COR-L47 (cell line): ENCODE data around the gene DLX2.

Source experiments
- DNase-seq: peaks from one replicate; lab custom pipeline; 2025; lab: John Stamatoyannopoulos, UW

The DLX2 gene

GRCh38 chr2:172094294-172095145, 8.2 kb downstream of the DLX2 start:
- DNase-seq, result peak; percentile 48

GRCh38 chr2:172093416-172094293, 9.0 kb downstream of the DLX2 start:
- DNase-seq, result peak; percentile 26

- no peak for DNase-seq
These were observed 9.8 kb downstream of the DLX2 start for GRCh38 chr2:172092716-172093415.

DNA sequence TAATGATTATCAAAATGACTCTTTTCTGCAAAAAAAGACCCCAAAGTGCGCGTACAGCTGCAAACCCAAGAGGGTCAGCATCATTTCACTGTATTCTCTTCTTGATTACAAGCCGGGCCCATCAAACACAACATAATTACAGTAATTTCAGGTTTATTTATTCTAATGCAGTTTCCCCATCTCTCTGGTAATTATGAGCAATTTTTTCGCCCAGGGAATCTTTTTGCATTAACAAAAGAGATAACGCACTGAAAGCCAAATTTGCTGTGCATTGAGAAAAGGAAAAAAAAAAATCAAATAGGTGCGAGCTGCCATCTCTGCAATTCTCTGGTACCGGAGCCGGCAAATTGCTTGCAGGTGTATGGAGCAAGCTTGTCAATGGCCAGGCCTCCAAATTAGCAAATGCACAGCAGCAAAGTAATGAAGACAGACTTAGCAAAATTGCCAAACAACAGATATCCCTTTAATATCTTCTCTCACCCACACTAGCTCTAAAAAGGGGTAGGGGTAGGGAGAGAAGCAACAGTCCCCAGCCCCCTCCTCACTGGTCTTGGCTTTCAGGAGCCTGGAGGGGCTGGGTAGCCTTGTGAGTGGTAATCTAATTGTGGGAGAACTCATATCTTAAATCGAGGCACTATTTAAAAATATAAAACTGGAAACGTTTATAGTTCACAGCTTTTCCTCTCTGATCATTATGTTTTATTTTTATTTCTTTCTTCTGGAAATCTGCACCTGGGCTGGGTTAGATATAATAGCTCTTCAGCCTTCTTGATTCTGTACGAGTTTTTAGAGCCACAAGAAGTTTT, 10.7 kb downstream of the DLX2 start:
- peak; percentile 95 for DNase-seq

- no peak for DNase-seq
These were observed 11.6 kb downstream of the DLX2 start for GRCh38 chr2:172091000-172091641.

- peak; percentile 58 for DNase-seq
These were observed 12.4 kb downstream of the DLX2 start for GRCh38 chr2:172090044-172090961.

GRCh38 chr2:172089633-172090032, 13.1 kb downstream of the DLX2 start:
- no peak for DNase-seq

DNA sequence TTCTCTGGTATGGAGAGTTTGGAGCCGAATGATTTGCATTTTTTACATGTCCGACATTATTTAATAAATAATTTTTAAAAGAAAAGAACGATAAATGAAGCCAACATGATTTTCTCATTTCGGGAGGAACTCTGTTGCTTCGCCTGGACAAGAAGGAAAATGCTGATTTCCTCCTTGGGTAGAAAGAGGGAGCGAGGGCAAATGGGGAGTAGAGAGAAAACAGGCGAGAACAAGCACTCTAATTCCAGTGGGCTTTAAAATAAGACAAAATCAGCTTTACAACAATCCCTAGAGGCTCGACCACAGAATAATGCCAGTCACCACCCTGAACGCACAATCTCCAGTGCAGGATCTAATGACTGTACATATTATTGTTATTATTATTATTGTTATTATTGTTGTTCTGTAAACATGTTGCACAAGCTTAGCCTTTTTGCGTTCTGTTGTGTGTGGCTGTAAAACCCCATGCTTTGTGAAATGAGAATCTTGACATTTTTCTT, 13.6 kb downstream of the DLX2 start:
- no peak for DNase-seq

DNA sequence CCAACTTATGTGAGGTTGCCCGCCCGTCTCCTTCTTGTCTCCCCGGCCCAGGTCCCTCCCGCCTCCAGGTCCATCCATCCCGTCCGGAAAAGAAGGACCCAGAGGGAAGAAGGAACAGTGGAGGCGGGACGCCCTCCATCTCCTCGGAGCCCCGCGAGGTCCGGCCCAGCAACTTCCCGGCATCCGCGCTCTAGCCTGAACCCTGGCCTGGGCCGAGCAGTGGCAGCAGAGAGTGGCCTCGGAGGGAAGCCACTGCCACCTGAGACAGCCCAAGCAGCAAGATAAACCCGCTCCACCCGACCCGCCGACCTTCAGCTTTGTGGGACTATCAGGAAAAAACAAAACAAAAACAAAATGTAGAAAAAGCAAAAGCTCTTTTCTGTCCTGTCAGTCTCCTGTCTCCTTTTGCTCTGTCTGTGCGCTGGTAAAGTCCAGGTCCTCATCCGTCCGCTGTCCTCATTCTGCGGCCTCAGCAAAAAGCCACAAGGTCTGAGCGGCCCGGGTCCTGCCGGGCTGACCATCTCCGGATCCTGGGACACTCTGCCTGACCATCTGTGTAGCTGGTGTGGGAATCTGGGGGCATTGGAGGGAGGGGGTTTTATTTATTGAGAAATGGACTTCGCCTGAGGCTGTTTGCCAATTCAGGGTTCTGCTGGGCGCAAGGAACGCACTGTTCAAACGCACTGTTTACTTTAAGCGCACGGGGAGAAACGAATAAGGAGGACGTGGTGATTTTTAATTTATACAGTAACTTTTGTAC, 14.3 kb downstream of the DLX2 start:
- DNase-seq, result no peak

DNA sequence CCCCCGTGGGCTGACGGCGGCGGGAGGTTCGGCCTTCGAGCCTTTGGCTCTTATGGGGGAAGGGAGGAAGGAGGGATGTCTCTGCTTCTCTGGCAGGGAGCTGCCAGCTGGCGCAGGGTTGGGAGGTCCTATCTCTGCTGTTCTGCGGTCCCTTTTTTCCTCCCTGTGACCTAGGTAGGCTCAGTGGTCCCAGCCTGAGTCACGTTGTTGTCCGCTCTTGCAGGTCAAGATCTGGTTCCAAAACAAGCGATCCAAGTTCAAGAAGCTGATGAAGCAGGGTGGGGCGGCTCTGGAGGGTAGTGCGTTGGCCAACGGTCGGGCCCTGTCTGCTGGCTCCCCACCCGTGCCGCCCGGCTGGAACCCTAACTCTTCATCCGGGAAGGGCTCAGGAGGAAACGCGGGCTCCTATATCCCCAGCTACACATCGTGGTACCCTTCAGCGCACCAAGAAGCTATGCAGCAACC, 14.9 kb downstream of the DLX2 start:
- DNase-seq, result no peak

GRCh38 chr2:172087207-172087779, 15.4 kb downstream of the DLX2 start:
- DNase-seq, result no peak

DNA sequence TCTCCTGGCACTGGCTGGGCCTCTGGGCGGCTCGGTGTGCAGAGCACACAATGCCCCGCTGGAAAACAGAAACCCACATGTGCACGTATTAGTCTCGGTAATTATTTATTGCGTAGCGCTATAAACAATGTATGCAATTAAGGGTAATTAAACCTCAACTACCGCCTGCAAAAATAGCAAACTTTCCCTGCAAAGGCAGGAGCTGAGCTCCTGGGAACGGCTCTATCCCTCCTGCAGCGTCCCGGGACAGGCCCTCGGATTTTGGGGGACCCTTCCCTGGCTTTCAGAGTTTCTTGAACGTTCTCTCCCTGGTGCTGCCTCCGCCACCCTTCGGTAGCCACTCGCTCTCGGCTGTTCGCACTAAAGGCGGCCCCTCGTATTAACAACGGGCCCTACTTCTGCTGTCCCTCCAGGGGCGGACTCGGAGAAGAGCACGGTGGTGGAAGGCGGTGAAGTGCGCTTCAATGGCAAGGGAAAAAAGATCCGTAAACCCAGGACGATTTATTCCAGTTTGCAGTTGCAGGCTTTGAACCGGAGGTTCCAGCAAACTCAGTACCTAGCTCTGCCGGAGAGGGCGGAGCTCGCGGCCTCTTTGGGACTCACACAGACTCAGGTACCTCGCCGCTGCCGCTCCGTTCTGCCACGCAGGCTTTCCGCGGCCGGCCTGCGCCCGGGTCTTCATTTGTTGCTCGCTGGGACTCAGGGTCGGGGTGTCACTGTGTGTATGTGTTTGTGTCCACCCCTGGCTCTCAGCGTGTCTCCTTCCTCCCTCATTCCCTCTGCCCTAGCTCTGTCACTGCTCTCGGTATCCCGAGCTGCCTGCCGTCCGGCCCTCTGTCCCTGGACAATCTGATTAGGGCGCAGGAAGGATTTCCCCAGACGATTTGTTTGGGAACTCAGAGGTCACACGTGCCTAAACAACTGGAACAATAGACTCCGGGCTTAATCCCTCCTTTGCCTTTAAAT, 16.2 kb downstream of the DLX2 start:
- peak; percentile 70 for DNase-seq

- DNase-seq, result peak; percentile 82
These were observed 17.1 kb downstream of the DLX2 start, which contains the start of gene DLX1 for GRCh38 chr2:172085460-172086159. Gene DLX1, plus strand, starts transcription at chr2:172085507. Its CDS starts 171 bp downstream, at chr2:172085678.

GRCh38 chr2:172084645-172085459, 17.8 kb downstream of the DLX2 start:
- peak; percentile 97 for DNase-seq

GRCh38 chr2:172084395-172084644, 18.4 kb downstream of the DLX2 start:
- no peak for DNase-seq
